HG03066 (cell line): ENCODE data around the gene EPHA2.

Experiments
- ATAC-seq: cut with Tn5 transposase; IDR thresholded peaks from one replicate; pipeline ENCODE4 v1.9.1; 2021; ENCODE audit warnings: low read depth; ENCODE audit not compliant: unreplicated experiment

The EPHA2 gene

DNA sequence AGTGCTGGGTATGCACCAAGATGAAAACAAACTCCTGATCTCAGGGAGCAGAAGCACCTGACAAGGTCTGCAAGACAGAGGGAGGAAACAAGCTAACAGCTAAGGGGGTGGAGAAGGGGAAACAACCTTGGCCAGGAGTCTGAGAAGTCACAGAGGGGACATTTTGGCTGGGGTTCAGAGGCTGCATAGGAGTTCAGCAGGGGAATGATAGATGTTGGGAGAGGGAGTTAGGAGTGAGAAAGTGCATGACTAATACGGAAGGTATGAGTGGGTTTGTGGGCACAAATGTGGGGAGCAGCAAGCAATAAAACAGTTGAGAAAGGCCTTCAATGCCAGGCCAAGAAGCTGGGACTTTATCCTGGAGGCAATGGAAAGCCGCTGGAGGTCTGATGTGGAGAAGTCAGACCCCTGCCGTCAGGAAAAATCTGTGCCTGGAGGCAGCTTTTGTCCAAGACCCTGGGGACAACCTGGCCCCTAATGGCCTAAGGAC lies 16.4 kb downstream of the EPHA2 start:
- ATAC-seq, result no peak

DNA sequence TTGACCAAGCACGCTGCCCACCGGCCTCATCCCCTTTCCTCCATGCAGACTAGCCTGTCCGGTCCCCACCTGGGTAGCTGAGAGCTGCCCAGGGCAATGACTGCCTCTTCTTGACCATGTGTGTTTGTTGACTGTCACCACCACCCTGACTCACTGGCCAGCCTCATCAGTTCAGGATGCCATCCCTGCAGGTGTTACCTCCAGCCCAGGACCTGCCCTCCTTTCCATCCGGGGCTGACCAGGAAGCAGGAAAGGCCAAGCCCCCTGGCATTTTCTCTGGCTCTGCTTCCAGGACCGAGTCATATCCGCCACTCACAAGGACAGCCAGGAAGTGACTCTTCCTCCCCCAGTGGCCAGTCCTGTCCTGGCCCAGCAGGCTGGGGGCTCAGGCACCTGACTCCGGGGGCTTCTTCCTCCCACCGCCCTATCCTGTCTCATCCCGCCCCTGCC lies 17.1 kb downstream of the EPHA2 start:
- no peak for ATAC-seq

DNA sequence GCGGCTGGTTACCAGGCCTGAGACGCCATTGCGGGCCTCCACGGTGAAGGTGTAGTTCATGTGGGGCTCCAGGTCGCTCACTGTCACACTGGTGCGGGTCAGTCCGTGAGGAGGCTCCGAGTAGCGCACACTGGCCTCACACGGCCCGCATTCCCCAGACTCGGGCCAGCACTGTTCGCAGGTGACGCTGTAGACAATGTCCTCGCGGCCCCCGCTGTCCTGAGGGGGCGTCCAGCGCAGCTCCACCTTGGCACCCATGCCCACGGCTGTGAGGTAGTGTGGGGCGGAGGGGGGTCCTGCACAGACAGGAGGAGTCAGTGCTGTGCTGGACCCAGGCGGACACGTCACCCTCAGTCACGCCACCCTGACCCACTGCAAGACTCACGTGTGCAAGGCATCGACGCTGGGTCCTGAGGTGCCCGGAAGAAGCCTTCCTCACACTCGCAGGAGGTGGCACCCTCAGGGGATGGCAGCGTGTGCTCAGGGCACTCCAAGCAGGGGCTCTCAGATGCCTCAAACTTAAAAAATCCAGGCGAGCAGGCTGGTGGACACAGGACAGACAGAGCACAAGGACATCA lies 17.9 kb downstream of the EPHA2 start:
- no peak for ATAC-seq

DNA sequence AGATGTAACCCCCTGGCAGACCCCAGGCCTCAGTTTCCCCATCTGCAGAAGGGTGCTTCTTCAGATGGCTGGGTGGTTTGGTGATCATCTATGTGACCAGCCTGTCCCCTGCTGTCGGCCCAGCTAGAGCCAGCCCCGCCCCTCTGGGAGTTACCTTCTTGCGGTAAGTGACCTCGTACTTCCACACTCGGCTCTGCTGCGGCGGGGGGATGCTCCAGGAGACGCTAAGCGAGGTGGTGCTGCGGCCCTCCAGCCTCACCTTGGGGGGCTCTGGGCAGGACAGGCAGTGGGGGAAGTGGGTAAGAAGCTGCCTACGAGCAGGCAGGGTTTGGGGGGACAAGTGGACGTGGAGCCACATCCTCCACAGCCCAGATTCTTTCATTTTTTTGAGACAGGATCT lies 20.4 kb downstream of the EPHA2 start:
- ATAC-seq, result no peak

DNA sequence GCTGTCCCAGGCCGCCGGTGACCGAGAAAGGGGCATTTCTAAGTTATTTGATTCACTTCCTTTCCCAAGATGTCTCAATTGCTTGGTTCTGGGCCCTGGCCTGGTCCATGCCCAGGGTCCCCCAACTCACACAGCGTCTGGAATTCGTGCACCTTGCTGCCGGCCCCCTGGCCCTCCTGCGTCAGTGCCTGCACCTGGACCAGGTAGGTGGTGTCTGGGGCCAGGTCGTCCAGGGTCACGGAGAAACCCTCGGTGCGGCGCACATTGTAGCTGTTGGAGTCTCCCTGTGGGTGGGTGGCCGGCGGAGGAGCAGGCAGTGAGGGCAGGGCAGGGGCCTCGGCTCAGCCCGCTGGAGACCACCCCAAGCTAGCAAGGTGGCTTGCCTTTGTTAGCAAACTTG lies 21.0 kb downstream of the EPHA2 start:
- no peak for ATAC-seq

DNA sequence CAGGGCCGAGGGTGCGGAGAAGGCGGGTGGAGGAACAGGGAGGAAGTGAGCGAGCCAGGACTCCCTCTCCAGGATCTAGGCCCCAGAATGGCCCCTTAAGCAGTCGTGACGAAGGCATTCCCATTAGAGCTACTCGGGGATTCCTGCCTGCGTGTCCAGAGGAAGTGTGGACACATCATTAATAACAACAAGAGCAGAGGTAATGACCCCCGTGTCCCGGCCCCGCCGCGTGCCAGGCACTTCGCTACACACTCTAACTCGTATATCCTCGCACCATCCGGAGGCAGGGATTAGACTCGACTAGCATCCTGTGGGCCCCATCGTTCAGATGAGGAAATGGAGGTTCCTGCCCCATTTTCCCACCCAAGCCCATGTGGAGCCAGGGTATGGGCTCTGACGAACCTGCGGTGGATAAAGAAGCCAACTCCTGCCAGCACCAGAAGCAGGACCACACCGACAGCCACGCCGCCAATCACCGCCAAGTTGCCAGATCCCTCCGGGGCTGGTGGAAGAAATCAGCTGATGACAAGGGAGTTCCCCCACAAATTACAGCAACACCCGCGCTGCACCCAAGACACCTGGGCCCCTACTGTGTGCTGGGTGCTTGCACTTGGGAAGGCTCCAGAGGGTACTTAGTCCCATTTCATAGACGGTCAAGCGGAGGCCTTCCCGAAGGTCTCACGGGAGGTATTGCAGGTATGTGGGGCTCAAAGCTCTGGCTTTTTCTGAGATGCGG lies 21.6 kb downstream of the EPHA2 start:
- no peak for ATAC-seq

DNA sequence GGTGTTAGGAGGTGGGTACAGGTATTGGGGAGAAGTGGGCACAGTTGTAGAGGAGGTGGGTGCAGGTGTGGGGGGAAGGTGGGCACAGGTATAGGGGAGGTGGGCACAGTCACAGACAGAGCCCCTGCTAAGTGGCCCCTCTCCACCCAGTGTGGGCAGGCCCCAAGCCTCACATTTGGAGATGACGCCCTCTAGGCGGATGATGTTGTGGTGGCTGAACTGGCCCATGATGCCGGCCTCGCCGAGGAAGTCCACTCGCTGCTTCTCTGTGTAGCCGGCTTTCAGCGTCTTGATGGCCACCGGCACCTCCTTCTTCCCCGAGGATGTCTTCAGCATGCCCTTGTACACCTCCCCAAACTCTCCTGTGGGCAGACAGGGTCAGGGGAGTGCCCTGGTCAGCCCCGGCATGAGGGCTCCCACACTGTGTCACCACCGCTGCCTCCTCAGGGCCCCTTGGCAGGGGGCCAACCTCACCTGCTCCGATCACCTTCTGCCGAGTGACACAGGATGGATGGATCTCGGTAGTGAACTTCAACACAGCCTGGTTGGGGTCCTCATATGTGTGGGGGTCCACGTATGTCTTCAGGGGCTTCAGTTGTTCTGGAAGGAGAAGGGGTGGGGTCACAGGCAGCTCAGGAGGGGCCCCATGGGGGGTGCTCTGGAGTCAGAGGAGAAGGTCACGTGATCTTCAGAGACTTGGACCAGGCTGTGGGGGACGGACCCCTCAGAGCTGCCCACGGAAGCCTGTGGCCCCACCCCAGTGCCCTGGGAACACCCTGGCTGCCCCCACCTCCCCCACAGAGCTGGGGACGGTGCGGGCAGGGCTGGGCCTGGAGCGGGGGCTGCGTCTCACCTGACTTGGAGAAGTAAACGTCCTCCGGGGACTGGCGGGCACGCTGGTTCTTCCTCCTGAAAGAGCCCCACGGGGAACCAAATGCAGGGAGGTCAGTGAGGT lies 22.6 kb downstream of the EPHA2 start:
- ATAC-seq, result no peak

DNA sequence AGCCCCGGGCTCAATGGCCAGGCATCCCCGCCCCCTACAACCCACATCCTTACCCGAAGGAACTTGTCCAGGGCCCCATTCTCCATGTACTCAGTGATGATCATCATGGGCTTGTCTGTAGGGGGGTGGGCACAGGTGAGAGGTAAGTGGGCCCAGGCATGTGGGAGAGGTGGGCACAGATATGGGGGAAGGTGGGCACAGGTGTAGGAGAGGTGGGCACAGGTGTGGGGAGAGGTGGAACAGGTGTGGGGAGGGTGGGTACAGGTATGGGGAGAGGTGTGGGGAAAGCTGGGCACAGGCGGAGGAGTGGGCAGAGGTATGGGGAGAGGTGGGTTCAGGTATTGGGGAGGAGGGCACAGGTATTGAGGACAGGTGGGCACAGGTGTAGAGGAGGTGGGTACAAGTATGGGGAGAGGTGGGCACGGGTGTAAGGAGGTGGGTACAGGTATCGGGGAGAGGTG lies 23.5 kb downstream of the EPHA2 start:
- ATAC-seq, result no peak

DNA sequence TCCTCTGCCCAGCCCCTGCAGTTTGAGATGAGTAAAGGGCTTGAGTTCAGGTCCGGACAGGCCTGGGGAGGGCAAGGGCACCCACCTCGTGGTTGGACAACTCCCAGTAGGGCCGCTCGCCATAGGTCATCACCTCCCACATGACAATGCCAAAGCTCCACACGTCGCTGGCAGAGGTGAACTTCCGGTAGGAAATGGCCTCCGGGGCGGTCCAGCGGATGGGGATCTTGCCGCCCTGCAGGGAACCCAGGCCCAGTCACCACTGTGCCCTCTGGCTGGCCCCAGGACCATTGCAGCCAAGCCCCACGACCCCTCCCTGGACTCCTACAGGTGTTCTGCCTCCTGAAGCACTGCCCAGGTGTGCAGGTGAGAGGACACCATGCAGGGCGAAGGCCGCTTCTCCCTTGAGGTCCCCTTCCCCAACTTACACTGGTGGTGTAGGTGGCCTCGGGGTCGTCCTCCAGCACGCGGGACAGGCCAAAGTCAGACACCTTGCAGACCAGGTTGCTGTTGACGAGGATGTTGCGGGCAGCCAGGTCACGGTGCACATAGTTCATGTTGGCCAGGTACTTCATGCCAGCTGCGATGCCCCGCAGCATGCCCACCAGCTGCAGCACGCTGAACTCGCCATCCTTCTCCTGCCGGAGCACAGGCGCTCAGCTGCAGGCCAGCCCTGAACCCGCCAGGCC lies 24.1 kb downstream of the EPHA2 start:
- no peak for ATAC-seq

DNA sequence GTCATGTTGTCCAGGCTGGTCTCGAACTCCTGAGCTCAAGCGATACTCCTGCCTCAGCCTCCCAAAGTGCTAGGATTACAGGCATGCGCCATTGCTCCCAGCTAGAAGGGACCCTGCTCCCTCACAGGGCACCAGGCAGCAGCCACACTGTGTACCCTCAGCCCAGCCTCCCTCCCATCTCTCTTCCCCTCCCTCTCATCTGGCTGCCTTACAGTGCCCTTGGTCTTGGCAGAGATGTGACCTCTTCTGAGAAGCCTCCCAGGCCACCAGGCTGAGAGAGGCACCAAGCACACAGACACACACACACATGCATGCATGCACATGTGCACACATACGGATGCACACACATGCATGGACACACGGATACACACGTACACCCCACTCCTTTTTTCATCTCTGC lies 25.0 kb downstream of the EPHA2 start:
- ATAC-seq, result no peak

DNA sequence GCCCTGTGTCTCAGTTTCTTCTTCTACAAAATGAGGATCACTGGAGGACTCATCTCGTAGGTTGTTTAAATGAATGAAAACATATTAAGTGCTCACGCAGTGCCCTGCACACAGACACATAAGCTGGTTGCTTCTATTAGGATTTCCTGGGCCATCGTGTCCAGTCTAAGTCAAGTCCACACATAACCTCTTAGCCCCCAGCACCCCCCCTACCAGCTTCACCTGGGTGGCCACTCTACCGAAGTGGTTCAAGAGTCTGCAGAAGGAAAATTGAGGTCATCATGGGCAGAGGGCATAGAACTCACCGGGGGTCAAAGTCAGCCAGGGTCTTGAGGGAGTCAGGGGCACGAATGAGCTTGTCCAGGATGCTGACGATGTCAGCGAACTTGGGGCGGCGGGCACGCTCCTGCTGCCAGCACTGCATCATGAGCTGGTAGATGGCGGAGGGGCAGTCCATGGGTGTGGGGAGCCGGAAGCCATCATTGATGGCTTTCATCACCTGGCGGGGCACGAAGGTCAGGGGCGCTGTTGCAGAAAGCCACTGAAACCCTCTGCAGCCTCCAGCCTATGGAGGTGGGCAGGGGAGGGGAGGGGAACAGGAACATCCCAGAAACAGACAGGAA lies 25.8 kb downstream of the EPHA2 start:
- ATAC-seq, result no peak

DNA sequence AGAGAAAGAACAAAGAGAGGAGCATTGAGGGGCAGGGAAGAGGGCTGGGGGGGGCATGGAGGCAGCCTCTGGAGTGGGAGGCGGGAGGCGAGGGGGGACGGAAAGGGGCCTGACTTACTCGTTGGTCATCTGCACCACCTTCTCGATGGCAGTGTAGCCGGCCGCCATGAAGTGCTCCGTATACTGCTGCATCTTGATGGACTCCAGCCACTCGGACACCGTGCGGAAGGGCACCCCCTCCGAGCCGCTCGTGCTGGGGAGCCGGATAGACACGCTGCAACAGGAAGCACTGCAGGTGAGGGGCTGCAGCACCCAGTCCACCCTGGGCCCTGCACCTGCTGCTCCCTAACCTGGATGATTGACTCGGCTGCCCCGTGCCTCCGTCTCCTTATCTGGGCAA lies 26.6 kb downstream of the EPHA2 start:
- no peak for ATAC-seq

DNA sequence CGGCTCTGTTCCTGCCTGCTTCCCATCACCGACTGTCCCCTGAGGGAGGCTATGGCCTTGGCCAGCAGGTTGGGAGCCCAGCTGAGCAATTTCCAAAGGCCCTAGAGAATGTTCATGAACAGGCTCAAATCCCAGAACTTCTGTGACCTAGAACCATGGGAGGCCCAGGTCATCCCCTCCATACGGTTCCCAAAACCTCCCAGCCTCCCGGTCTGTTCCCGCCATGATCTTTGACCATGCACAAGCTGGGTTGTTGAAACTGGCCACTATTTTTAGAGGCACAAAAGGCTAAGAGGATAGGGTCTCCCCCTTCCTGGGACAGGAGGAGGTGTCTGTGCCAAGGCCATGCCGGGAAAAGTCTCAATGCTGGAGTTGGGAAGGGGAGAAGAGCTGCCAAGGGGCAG lies 27.5 kb downstream of the EPHA2 start:
- ATAC-seq, result no peak

DNA sequence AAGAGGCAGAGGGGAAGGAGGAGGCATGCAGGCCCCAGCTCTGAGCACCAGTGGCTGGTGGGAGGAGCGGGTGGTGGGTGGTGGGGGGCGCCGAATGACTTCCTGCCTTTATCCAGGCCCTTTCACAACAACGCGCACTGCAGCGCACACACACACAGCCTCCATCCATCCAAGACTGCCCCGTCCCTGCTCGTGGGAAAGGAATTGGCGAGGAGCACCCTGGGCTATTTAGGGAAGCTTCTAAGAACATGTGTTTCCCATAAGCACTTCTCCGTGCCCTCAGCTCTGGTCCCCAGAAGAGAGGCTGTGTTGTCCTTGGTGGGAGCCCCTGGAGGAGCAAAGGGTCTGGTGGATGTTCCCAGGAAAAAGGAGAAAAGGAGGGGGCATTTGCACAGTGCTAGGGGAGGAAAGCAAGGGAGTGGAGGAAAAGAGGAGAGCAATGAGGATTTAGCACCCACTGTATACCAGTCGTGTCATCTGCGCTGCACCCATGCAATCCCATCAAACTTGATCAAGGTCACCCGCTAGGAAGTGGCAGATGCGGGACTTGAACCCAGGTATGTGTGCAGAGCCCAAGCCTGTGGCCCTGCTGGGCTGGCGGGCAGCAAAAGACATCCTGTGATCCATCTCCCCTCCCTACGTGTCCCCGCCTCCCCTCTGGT lies 28.1 kb downstream of the EPHA2 start:
- no peak for ATAC-seq

DNA sequence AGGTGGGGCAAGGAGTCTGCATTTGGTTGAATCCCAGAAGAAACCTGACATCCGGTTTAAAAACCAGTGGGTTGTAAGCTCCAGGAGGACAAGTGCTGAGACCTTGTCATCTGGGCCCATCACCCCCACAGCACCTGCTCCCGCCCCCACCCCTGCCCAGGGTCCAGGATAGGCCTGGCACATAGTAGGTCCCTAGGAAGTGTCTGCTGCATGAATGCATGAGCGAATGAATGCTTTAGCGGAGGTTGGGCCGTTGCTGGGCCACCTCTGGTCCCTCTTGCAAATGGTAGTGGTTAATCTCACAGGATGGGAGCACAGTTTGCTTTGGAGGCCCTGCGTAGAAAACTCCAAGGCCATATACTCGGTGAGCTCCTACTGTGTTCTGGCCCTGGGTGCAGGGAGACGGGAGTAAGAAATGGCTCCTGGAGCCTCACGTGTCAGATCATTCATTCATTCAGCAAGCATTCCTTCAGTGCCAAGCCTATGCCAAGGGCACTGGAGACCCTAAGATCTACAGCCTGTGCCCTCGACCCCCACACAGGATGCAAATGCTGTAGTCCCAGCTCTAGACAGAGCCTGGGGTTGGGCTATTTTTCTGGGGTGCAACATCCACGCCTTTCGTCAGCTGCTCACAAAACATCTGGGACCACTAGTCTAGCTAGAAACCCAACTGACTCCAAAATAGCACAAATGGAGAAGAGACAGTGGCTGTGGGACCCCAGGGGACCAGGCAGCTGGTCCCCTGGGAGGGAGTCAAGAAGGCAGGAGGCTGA lies 28.9 kb downstream of the EPHA2 start:
- no peak for ATAC-seq

DNA sequence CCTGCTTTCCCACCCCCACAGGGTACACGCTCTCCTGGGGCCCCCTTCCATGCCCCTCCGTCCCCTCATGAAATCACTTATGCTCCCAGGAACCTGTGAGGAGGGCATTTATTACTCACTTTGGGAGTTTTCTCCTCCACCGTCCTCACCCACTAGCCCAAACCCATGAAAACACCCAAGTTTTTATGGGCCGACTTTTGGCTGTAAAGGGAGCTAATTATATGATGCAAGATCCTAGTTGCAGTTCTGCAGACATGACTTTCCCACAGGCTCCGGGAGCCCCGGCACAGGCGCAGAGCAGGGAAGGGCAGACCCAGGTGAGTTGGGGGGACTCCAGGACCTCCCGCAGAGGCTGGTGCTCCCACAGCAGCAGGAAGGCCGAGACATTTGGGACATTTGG lies 29.7 kb downstream of the EPHA2 start:
- ATAC-seq, result no peak

DNA sequence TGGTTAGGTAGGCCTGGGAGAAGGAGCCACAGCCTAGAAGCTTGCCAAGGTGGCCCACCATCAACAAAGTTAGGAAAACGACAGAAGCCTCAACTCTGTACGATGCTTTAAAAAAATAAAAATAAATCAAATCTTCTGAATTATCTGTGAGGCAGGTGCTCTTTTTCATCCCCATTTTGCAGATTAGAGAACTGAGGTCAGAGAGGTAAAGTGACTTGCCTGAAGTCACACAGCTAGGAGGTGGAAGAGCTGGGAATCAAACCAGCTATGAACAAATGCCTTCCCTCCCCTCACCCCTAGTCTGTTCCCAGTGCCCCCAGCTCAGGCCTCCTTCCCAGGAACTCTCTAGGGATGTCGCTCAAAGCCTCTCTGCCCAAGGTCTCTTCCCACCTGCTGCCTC lies 30.4 kb downstream of the EPHA2 start:
- ATAC-seq, result no peak

DNA sequence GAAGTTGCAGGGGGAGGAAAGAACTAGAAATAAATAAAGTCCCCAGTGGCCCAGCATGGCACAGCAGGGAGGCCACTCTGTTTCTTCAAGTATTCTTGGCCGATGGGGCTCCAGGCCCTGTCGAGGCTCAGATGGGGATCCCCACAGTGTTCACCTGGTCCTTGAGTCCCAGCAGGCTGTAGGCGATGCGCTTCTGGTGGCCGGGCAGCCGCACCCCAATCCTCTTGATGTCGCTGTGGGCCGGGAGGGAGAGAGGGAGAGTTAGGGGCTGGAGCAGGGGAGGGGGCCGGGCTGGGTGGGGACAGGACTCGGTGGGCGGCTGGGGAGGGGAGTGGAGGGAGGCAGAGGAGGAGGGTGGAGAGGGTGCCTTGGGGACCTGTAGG lies 30.8 kb downstream of the EPHA2 start:
- no peak for ATAC-seq
